ENCODE measurements around the gene BCKDHA. TPM values are rescaled to one million over a fixed set of nuclear protein-coding genes. Genes with fewer than 3 reads are reported as not detected.
A peak's percentile ranks its signal among the peaks of the same experiment; 100 is the strongest.
"Not testable (repeated sequence)": the region's sequence is repeated elsewhere in the genome, so short reads cannot be mapped to it uniquely, and the experiment has no call there.

The BCKDHA gene
- polyA plus RNA-seq, 1 donor (not counting 4 experiments of a cell fraction or from before 2014, with no cell fraction given): 7.5 TPM

DNA sequence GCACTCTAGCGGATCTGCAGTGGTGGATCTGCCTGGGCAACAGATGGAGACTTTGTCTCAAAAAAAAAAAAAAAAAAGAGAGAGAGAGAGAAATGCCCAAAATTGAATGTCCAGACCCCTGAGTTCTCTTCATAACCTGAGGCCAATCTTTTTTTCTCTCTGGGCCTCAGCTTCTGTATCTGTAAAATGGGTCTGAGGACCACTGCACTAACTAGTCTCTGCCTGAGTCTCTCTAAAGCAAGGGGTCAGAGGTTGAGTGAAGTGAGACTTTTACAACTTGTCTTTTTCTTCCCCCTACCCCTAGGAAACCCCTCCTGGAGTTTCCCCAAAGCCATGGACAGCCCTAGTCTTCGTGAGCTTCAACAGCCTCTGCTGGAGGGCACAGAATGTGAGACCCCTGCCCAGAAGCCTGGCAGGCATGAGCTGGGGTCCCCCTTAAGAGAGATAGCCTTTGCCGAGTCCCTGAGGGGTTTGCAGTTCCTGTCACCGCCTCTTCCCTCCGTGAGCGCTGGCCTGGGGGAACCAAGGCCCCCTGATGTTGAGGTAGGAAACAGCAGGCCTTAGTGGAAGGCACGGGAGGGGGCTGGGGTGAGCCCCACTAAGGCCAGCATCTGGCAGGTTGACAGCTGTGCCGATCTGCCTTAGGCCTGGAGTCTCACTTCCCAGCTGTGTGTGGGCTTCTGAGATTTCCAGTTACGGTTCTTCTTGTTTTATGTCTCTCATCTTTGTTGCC, 19.5 kb upstream of the BCKDHA start:
- DNase-seq (ENCODE audit: low read depth, low spot score): no peak
- H3K36me3 ChIP-seq (ENCODE audit: control insufficient read depth in 2 of 2, extremely low read depth in 1 of 2, insufficient read depth in 2 of 2, low read length in 2 of 2): peaks cover 0 to 4% of the 10 kb centered on the region in 2 experiments
- no peaks in the 10 kb centered on the region for H3K9me3 ChIP-seq (ENCODE audit: control insufficient read depth, low read depth, low read length)
- H3K4me1 ChIP-seq (ENCODE audit: control insufficient read depth, extremely low read depth, insufficient read depth, low read length): peaks cover 22% of the 10 kb centered on the region
- dilution Hi-C loops (cut with MboI; ENCODE audit: extremely low pct_ligation_motif_present, low sequenced_read_pairs): no loop called here
- no peak overlapping the region for H3K4me3 ChIP-seq (ENCODE audit: control insufficient read depth in 2 of 3, extremely low read depth in 1 of 3, insufficient read depth in 2 of 3, low read depth in 1 of 3, low read length in 3 of 3)
- no peaks in the 10 kb centered on the region for H3K79me2 ChIP-seq (ENCODE audit: control insufficient read depth, insufficient read depth, low read length)
- H3K27me3 ChIP-seq (ENCODE audit: control insufficient read depth, extremely low read depth, insufficient read depth, low read length): no peaks in the 10 kb centered on the region
- H3K9me1 ChIP-seq (ENCODE audit: control insufficient read depth, extremely low read depth, insufficient read depth, low read length): no peaks in the 10 kb centered on the region
- H3K9ac ChIP-seq (ENCODE audit: control insufficient read depth, extremely low read depth, insufficient read depth, low read length): no peak overlapping the region
- H3K27ac ChIP-seq (ENCODE audit: control insufficient read depth, insufficient read depth, low read length): no peak overlapping the region
- no peak for TF ChIP-seq EZH2 (IDR thresholded peaks at IDR 0.05; ENCODE audit: low read length)
- TF ChIP-seq, protein P1, sequence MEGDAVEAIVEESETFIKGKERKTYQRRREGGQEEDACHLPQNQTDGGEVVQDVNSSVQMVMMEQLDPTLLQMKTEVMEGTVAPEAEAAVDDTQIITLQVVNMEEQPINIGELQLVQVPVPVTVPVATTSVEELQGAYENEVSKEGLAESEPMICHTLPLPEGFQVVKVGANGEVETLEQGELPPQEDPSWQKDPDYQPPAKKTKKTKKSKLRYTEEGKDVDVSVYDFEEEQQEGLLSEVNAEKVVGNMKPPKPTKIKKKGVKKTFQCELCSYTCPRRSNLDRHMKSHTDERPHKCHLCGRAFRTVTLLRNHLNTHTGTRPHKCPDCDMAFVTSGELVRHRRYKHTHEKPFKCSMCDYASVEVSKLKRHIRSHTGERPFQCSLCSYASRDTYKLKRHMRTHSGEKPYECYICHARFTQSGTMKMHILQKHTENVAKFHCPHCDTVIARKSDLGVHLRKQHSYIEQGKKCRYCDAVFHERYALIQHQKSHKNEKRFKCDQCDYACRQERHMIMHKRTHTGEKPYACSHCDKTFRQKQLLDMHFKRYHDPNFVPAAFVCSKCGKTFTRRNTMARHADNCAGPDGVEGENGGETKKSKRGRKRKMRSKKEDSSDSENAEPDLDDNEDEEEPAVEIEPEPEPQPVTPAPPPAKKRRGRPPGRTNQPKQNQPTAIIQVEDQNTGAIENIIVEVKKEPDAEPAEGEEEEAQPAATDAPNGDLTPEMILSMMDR (optimal IDR thresholded peaks at IDR 0.05 in 1 of 3, IDR thresholded peaks at IDR 0.05 in 1 of 3, conservative IDR thresholded peaks at IDR 0.05 in 1 of 3; ENCODE audit: extremely low read depth in 1 of 3, insufficient read depth in 2 of 3, low read length in 3 of 3): peak in 1 of 3 experiments; percentile 7
- no peak overlapping the region for H2AFZ ChIP-seq (ENCODE audit: control insufficient read depth, low read length)
- H4K20me1 ChIP-seq (ENCODE audit: control insufficient read depth, extremely low read depth, insufficient read depth, low read length): no peaks in the 10 kb centered on the region
- no peak overlapping the region for H3K4me2 ChIP-seq (ENCODE audit: control insufficient read depth, extremely low read depth, insufficient read depth, low read depth, low read length)
- FAIRE-seq: no peak

DNA sequence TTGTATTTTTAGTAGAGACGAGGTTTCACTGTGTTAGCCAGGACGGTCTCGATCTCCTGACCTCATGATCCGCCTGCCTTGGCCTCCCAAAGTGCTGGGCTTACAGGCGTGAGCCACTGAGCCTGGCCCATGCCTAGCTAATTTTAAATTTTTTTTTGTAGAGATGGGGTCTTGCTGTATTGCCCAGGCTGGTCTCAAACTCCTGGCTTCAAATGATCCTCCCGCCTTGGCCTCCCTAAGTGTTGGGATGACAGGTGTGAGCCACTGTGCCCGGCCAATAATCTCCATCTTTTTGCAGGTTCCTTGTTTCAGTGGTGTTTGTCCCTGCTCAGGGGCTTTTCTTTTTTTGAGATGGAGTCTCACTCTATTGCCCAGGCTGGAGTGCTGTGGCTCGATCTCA, 16.1 kb upstream of the BCKDHA start:
- H3K27me3 ChIP-seq (ENCODE audit: control insufficient read depth, extremely low read depth, insufficient read depth, low read length); H3K4me3 ChIP-seq (ENCODE audit: control insufficient read depth in 2 of 3, extremely low read depth in 1 of 3, insufficient read depth in 2 of 3, low read depth in 1 of 3, low read length in 3 of 3); dilution Hi-C loops (cut with MboI; ENCODE audit: extremely low pct_ligation_motif_present, low sequenced_read_pairs); H3K9me3 ChIP-seq (ENCODE audit: control insufficient read depth, low read depth, low read length); H3K9me1 ChIP-seq (ENCODE audit: control insufficient read depth, extremely low read depth, insufficient read depth, low read length); H2AFZ ChIP-seq (ENCODE audit: control insufficient read depth, low read length); H3K79me2 ChIP-seq (ENCODE audit: control insufficient read depth, insufficient read depth, low read length); H4K20me1 ChIP-seq (ENCODE audit: control insufficient read depth, extremely low read depth, insufficient read depth, low read length); H3K4me2 ChIP-seq (ENCODE audit: control insufficient read depth, extremely low read depth, insufficient read depth, low read depth, low read length); H3K27ac ChIP-seq (ENCODE audit: control insufficient read depth, insufficient read depth, low read length); DNase-seq (ENCODE audit: low read depth, low spot score); H3K9ac ChIP-seq (ENCODE audit: control insufficient read depth, extremely low read depth, insufficient read depth, low read length); FAIRE-seq; H3K36me3 ChIP-seq (ENCODE audit: control insufficient read depth in 2 of 2, extremely low read depth in 1 of 2, insufficient read depth in 2 of 2, low read length in 2 of 2): not testable (repeated sequence)
- H3K4me1 ChIP-seq (ENCODE audit: control insufficient read depth, extremely low read depth, insufficient read depth, low read length): peaks cover 18% of the 10 kb centered on the region

DNA sequence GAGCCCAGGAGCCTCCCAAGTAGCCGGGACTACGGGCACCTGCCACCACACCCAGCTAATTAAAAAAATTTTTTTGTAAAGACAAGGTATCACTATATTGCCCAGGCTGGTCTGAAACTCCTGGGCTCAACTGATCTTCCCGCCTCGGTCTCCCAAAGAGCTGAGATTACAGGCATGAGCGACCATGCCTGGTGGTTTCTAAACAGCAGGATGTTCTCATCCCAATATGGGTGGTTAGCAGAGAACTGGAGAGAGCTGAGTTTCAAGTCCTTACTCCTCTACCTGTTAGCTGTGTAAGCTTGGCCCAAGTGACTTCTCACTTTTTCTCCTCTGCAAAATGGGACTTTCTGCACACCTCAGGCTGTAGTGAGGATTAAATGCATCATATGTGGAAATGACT, 13.3 kb upstream of the BCKDHA start:
- Histone ChIP-seq H3K9ac (ENCODE audit: control insufficient read depth, extremely low read depth, insufficient read depth, low read length) (no peak overlapping the region), H3K4me3 (ENCODE audit: control insufficient read depth in 2 of 3, extremely low read depth in 1 of 3, insufficient read depth in 2 of 3, low read depth in 1 of 3, low read length in 3 of 3) (no peak overlapping the region), H3K9me1 (ENCODE audit: control insufficient read depth, extremely low read depth, insufficient read depth, low read length) (no peaks in the 10 kb centered on the region), H3K27me3 (ENCODE audit: control insufficient read depth, extremely low read depth, insufficient read depth, low read length) (no peaks in the 10 kb centered on the region), H2AFZ (ENCODE audit: control insufficient read depth, low read length) (no peak overlapping the region), H3K27ac (ENCODE audit: control insufficient read depth, insufficient read depth, low read length) (no peak overlapping the region), H3K79me2 (ENCODE audit: control insufficient read depth, insufficient read depth, low read length) (no peaks in the 10 kb centered on the region), H3K36me3 (ENCODE audit: control insufficient read depth in 2 of 2, extremely low read depth in 1 of 2, insufficient read depth in 2 of 2, low read length in 2 of 2) (peaks cover 7 to 10% of the 10 kb centered on the region in 2 experiments), H3K4me1 (ENCODE audit: control insufficient read depth, extremely low read depth, insufficient read depth, low read length) (peaks cover 18% of the 10 kb centered on the region), H3K9me3 (ENCODE audit: control insufficient read depth, low read depth, low read length) (no peaks in the 10 kb centered on the region), H3K4me2 (ENCODE audit: control insufficient read depth, extremely low read depth, insufficient read depth, low read depth, low read length) (no peak overlapping the region), H4K20me1 (ENCODE audit: control insufficient read depth, extremely low read depth, insufficient read depth, low read length) (no peaks in the 10 kb centered on the region)
- DNase-seq (ENCODE audit: low read depth, low spot score) (no peak), FAIRE-seq (no peak)
- TF ChIP-seq, protein P1 (optimal IDR thresholded peaks at IDR 0.05 in 1 of 3, IDR thresholded peaks at IDR 0.05 in 1 of 3, conservative IDR thresholded peaks at IDR 0.05 in 1 of 3; ENCODE audit: extremely low read depth in 1 of 3, insufficient read depth in 2 of 3, low read length in 3 of 3): no peak
- TF ChIP-seq EZH2 (IDR thresholded peaks at IDR 0.05; ENCODE audit: low read length): no peak
- dilution Hi-C loops (cut with MboI; ENCODE audit: extremely low pct_ligation_motif_present, low sequenced_read_pairs): no loop called here

Measured in keratinocyte (primary cell).